OCI-LY3 (cell line): Measurements from ENCODE around the gene CASP4.

Experiments
- H2AFZ ChIP-seq: fragments of 200-600, 300-600 bp; shearing (Covaris generic); 2 replicates; pipeline ENCODE4 v1.6.0; 2014; ENCODE audit warnings: antibody characterized with exemption, low read depth, low read length
- H3K27ac ChIP-seq: fragments of 200-600, 300-600 bp; sonication (generic); 2 replicates; pipeline ENCODE4 v1.5.1; 2014; ENCODE audit warnings: mild to moderate bottlenecking, low read length, moderate library complexity, mixed read lengths
- H3K27me3 ChIP-seq: fragments of 200-600, 300-600 bp; sonication (generic); 2 replicates; pipeline ENCODE4 v1.6.1; 2014; ENCODE audit warnings: low read depth, low read length, mixed read lengths
- H3K36me3 ChIP-seq: fragments of 200-600, 300-600 bp; sonication (generic); replicated peaks from 2 replicates; pipeline ENCODE3; 2014; ENCODE audit warnings: low read depth, low read length, mixed read lengths
- H3K4me1 ChIP-seq: fragments of 300-600, 200-600 bp; sonication (generic); 2 replicates; pipeline ENCODE4 v1.6.1; 2014; ENCODE audit warnings: low read length, mixed read lengths
- H3K4me2 ChIP-seq: fragments of 200-600, 300-600 bp; sonication (generic); 2 replicates; pipeline ENCODE4 v1.6.1; 2014; ENCODE audit warnings: low read length, mixed read lengths
- H3K4me3 ChIP-seq: fragments of 300-600, 200-600 bp; sonication (generic); 2 replicates; pipeline ENCODE4 v1.5.1; 2014; ENCODE audit warnings: antibody characterized with exemption, mild to moderate bottlenecking, low read length, moderate library complexity
- H3K79me2 ChIP-seq: fragments of 300-600, 200-600 bp; shearing (Covaris generic); 2 replicates; pipeline ENCODE4 v1.6.1; 2014; ENCODE audit warnings: mild to moderate bottlenecking, low read length, mixed read lengths
- H3K9ac ChIP-seq: fragments of 300-600, 200-600 bp; shearing (Covaris generic); 2 replicates; pipeline ENCODE4 v1.6.0; 2014; ENCODE audit warnings: mild to moderate bottlenecking, low read length, moderate library complexity
- H3K9me3 ChIP-seq: fragments of 200-600, 300-600 bp; shearing (Covaris generic); 2 replicates; pipeline ENCODE4 v1.6.1; 2014; ENCODE audit warnings: low read length, mixed read lengths; ENCODE audit not compliant: insufficient read depth
- H4K20me1 ChIP-seq: fragments of 200-600, 300-600 bp; sonication (generic); 2 replicates; pipeline ENCODE4 v1.6.1; 2016; ENCODE audit warnings: low read length, mixed read lengths; ENCODE audit not compliant: insufficient read depth
- CTCF ChIP-seq: fragments of 200-600, 300-600 bp; sonication (generic); IDR thresholded peaks from 2 replicates; pipeline ENCODE4 v1.5.1; 2014; ENCODE audit warnings: antibody characterized with exemption, low read length, low read depth
- EZH2phosphoT487 ChIP-seq: fragments of 200-600 bp; shearing (Covaris generic); IDR thresholded peaks from 2 replicates; pipeline ENCODE4 v1.6.1; 2018; ENCODE audit warnings: antibody characterized with exemption, mixed run types, low read depth

Gene CASP4

GRCh38 chr11:104926771-104927611 lies 41.4 kb downstream of the CASP4 start:
- H3K4me3 ChIP-seq: no peak overlapping the region
- no peak overlapping the region for H3K4me2 ChIP-seq
- no peaks in the 10 kb centered on the region for H3K79me2 ChIP-seq
- TF ChIP-seq CTCF (no peak), EZH2phosphoT487 (no peak)
- H3K4me1 ChIP-seq: no peaks in the 10 kb centered on the region
- no peak overlapping the region for H3K9ac ChIP-seq
- no peak overlapping the region for H2AFZ ChIP-seq
- H3K9me3 ChIP-seq: no peaks in the 10 kb centered on the region
- no peaks in the 10 kb centered on the region for H3K27me3 ChIP-seq
- no peaks in the 10 kb centered on the region for H4K20me1 ChIP-seq
- no peaks in the 10 kb centered on the region for H3K36me3 ChIP-seq
- H3K27ac ChIP-seq: no peak overlapping the region

GRCh38 chr11:104925850-104926249 lies 42.5 kb downstream of the CASP4 start:
- H3K9ac ChIP-seq: no peak overlapping the region
- no peaks in the 10 kb centered on the region for H3K79me2 ChIP-seq
- TF ChIP-seq EZH2phosphoT487: no peak
- TF ChIP-seq CTCF: no peak
- H3K36me3 ChIP-seq: no peaks in the 10 kb centered on the region
- no peaks in the 10 kb centered on the region for H4K20me1 ChIP-seq
- H3K9me3 ChIP-seq: no peaks in the 10 kb centered on the region
- no peak overlapping the region for H2AFZ ChIP-seq
- no peak overlapping the region for H3K4me2 ChIP-seq
- no peak overlapping the region for H3K4me3 ChIP-seq
- H3K4me1 ChIP-seq: no peaks in the 10 kb centered on the region
- no peak overlapping the region for H3K27ac ChIP-seq
- no peaks in the 10 kb centered on the region for H3K27me3 ChIP-seq

- H3K27ac ChIP-seq: no peak overlapping the region
- no peaks in the 10 kb centered on the region for H4K20me1 ChIP-seq
- H3K9me3 ChIP-seq: no peaks in the 10 kb centered on the region
- H3K79me2 ChIP-seq: no peaks in the 10 kb centered on the region
- no peaks in the 10 kb centered on the region for H3K4me1 ChIP-seq
- no peaks in the 10 kb centered on the region for H3K36me3 ChIP-seq
- peak overlapping the region; percentile 30; the same call in 1 of the 2 replicates for H3K9ac ChIP-seq
- peak overlapping the region; percentile 70 for H3K4me2 ChIP-seq
- no peaks in the 10 kb centered on the region for H3K27me3 ChIP-seq
- peak overlapping the region; percentile 72 for H3K4me3 ChIP-seq
- TF ChIP-seq EZH2phosphoT487 (no peak), CTCF (no peak)
- peak overlapping the region; percentile 93 for H2AFZ ChIP-seq
Measured at GRCh38 chr11:104918113-104918824, 50.1 kb downstream of the CASP4 start.
